Raji (cell line): ENCODE data around the gene COL20A1.

Experiments used
- POLR2A ChIP-seq: IDR thresholded peaks from 2 replicates; pipeline ENCODE4 v1.6.1; 2011; ENCODE audit warnings: low read depth, low read length, control low read depth; ENCODE audit not compliant: insufficient read depth

The COL20A1 gene

GRCh38 chr20:63292292-63292701 lies 689 bp upstream of the COL20A1 start:
- TF ChIP-seq POLR2A, result no peak

GRCh38 chr20:63293456-63293855 lies 470 bp downstream of the COL20A1 start:
- TF ChIP-seq POLR2A, result no peak

GRCh38 chr20:63293871-63294535 lies 1.0 kb downstream of the COL20A1 start:
- TF ChIP-seq POLR2A, result no peak

GRCh38 chr20:63294536-63294900 lies 1.5 kb downstream of the COL20A1 start:
- TF ChIP-seq POLR2A, result no peak

DNA sequence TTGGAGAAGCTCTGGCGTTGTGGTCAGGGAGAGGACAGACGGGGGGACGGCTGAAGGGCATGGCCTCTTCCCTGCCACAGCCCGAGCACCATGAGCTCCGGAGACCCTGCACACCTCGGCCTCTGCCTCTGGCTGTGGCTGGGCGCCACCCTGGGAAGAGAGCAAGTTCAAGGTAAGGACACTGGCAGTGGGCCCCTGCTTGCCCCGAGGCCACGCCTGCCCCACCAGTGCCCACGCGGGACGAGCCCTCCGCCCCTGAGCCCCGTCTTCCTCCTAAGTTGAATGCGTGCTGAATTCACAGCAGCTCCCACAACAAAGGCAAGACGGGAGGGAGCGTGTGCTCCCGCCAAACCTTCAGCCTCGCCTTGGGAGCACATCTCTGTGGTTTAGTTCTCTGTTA lies 2.0 kb downstream of the COL20A1 start:
- TF ChIP-seq POLR2A, result no peak

DNA sequence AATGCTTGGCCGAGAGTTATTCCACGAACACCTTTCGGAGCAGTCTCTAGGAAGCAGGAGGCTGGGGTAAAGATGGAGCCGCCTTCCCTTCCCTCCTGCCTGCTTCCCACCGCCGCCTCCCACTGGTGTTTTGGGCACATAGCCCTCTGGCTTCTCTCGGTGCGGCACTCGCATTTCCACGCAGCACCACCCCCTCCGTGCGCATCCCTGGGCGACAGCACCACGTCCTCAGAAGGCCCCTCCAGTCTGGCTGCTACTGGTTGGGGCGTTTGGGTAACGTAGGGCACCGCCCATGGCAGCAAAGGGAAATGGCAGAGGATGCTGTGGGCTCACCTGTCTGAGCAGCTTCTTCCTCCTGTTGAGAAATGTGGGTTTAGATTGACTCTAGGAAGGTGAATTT lies 2.4 kb downstream of the COL20A1 start:
- TF ChIP-seq POLR2A, result no peak

- TF ChIP-seq POLR2A, result no peak
Observed at GRCh38 chr20:63295846-63296245, 2.9 kb downstream of the COL20A1 start.

DNA sequence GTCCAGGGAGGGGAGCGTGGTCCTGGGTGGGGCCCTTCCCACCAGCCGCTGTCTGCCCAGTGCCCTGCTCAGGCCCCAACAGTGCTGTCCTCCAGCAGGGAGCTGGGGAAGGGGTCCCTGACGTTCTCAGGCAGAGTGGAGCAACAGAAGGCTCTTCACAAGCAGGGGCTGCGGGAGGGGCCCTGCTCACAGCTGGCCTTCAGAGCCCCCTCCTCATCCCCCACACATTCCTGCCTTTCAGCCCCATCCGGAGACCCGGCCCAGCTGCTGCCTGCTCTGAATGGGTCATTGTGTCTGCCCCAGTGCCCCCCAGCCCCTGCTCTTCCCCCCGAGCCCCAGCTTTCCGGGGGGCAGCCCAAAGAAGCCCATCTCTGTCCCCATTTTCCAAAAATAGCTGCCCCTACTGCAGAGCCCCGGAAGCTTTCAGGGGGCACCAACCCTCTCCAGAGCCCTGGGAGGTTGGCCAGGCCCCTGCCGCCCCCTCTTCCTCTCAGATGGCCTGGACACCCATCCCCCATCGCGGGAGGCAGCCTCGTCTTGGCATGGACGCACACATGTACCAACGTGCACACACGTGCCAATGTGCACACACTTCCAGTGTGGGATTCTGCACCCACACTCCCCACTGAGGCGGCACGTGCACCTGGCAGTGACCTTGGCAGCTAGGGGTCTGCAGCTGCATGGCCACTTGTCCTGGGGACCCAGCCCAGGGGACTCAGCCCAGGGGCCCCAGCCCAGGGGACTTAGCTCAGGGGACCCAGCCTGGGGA lies 3.7 kb downstream of the COL20A1 start:
- TF ChIP-seq POLR2A, result no peak

- no peak for TF ChIP-seq POLR2A
Observed at GRCh38 chr20:63297371-63297781, 4.4 kb downstream of the COL20A1 start.

DNA sequence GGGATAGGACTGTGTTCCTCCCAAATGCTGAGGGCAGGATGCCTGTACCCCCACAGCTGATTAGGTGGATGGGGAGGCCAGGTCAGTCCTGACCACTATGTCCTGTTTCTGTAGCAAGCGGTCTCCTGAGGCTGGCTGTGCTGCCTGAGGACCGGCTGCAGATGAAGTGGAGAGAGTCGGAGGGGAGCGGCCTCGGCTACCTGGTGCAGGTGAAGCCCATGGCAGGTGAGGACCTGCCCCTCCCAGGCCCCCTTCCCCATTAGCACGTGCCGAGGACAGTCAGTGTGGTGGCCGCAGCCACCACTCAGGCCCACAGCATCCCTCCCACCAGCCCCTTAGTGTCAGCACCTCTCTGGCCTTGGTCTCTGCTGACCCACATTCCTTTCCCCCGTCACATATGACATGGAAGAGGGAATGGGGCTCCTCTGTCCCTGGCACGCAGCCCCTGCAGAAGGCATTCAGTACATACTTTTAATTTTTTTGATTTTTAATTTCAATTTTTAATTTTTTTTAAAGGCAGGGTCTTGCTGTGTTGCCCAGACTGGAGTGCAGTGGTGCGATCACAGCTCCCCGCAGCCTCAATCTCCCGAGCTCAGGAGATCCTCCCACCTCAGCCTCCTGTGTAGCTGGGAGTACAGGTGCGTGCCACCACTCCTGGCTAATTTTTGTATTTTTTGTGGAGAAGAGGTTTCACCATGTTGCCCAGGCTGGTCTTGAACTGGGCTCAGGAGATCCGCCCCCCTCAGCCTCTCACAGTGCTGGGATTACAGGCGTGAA lies 5.0 kb downstream of the COL20A1 start:
- no peak for TF ChIP-seq POLR2A

GRCh38 chr20:63298731-63299312 lies 5.8 kb downstream of the COL20A1 start:
- TF ChIP-seq POLR2A, result no peak

- TF ChIP-seq POLR2A, result no peak
Observed at GRCh38 chr20:63301671-63302070, 8.7 kb downstream of the COL20A1 start.

DNA sequence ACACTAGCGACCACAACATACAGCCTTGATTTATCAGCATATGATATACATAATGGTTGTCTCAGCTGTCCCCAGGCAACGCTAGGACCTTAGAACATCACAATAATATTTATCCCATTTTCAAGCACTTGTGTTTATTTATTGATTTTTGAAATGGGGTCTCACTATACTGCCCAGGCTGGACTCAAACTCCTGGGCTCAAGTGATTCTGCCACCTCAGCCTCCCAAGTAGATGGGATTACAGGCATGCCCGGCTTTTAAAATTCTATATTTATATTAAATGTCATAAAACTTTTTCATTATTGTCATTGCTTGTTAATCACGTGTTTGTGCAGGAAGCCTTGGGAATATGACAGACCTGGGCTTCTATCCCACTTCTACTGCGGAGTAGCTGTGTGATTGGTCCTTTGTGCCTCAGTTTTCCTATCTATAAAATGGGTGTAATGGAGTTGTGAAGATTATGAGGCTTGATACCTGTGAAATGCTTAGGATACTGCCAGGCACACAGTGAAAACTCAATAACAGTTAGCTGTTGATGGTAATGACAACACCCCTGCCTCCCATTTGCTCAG lies 10.2 kb downstream of the COL20A1 start:
- TF ChIP-seq POLR2A, result no peak

DNA sequence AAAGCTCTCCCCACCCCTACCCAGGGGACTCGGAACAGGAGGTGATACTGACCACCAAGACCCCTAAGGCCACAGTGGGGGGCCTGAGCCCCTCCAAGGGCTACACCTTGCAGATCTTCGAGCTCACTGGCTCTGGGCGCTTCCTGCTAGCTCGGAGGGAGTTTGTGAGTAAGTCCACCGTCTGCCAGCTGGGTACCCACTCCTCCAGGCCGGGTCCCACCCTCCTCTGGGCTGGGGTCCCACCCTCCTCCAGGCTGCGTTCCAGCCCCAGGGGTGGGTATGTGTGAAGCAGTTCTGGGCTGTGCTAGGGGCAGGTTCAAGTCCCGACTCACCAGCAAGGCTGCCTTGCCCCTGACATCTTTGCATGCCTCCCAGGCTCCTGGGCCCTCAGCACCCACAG lies 12.4 kb downstream of the COL20A1 start:
- no peak for TF ChIP-seq POLR2A
